Epithelial cell of esophagus (primary cell): Measurements from ENCODE around the gene ABCC2.

Experiments used
- DNase-seq: peaks from one replicate; pipeline ENCODE4 v3.0.0; 2010; ENCODE audit warnings: low read depth
- H3K4me3 ChIP-seq: 2 replicates; pipeline ENCODE4 v1.5.1; 2011; ENCODE audit warnings: mild to moderate bottlenecking, low read length, control low read depth
- CTCF ChIP-seq: IDR thresholded peaks from 2 replicates; pipeline ENCODE4 v1.5.1; 2011; ENCODE audit warnings: low read depth, mild to moderate bottlenecking, low read length, control low read depth, inconsistent platforms; ENCODE audit not compliant: insufficient read depth; ENCODE audit errors: missing control alignments

Gene ABCC2

GRCh38 chr10:99760321-99760720 is 22.1 kb upstream of the ABCC2 start:
- DNase-seq = peak; percentile 72
- no peak overlapping the region for H3K4me3 ChIP-seq
- TF ChIP-seq CTCF = no peak

GRCh38 chr10:99761365-99761764 is 21.1 kb upstream of the ABCC2 start:
- no peak overlapping the region for H3K4me3 ChIP-seq
- TF ChIP-seq CTCF = no peak
- no peak for DNase-seq

GRCh38 chr10:99765672-99766301 is 16.7 kb upstream of the ABCC2 start:
- TF ChIP-seq CTCF = no peak
- DNase-seq = no peak
- H3K4me3 ChIP-seq = no peak overlapping the region

GRCh38 chr10:99766302-99766681 is 16.1 kb upstream of the ABCC2 start:
- no peak for DNase-seq
- no peak for TF ChIP-seq CTCF
- H3K4me3 ChIP-seq = no peak overlapping the region

GRCh38 chr10:99767901-99768300 is 14.5 kb upstream of the ABCC2 start:
- no peak for TF ChIP-seq CTCF
- DNase-seq = no peak
- H3K4me3 ChIP-seq = no peak overlapping the region

- no peak for TF ChIP-seq CTCF
- H3K4me3 ChIP-seq = no peak overlapping the region
Observed at GRCh38 chr10:99768556-99768955, 13.9 kb upstream of the ABCC2 start.

GRCh38 chr10:99769706-99770105 is 12.7 kb upstream of the ABCC2 start:
- no peak overlapping the region for H3K4me3 ChIP-seq
- TF ChIP-seq CTCF = no peak
- no peak for DNase-seq

More at GRCh38 chr10:99768556-99768955, 13.9 kb upstream of the ABCC2 start:
- DNase-seq = no peak
